Fibroblast of villous mesenchyme (primary cell): ENCODE data around the gene IGF2BP3. TPM values are rescaled to one million over a fixed set of nuclear protein-coding genes. Genes with fewer than 3 reads are reported as not detected.
A peak's percentile ranks its signal among the peaks of the same experiment; 100 is the strongest.

Experiments used
- DNase-seq: peaks from one replicate; pipeline ENCODE4 v3.0.0-alpha.2; 2010; ENCODE audit warnings: low read depth
- H3K4me3 ChIP-seq: 2 replicates; pipeline ENCODE4 v1.5.1; 2011; ENCODE audit warnings: low read depth, mild to moderate bottlenecking, low read length
- total RNA-seq: library from RNA; depleted of rRNA; stranded (reverse); fragments of >200 nt; gene quantifications from 2 replicates; pipeline ENCODE4 v1.2.3, GENCODE V29; 2012
- TF ChIP-seq, protein P1 (sequence below): IDR thresholded peaks from 2 replicates; pipeline ENCODE4 v1.5.1; 2012; ENCODE audit warnings: low read depth, mild to moderate bottlenecking, low read length; ENCODE audit not compliant: insufficient read depth

Gene IGF2BP3
- total RNA-seq, 1 donor: 9.1 TPM

DNA sequence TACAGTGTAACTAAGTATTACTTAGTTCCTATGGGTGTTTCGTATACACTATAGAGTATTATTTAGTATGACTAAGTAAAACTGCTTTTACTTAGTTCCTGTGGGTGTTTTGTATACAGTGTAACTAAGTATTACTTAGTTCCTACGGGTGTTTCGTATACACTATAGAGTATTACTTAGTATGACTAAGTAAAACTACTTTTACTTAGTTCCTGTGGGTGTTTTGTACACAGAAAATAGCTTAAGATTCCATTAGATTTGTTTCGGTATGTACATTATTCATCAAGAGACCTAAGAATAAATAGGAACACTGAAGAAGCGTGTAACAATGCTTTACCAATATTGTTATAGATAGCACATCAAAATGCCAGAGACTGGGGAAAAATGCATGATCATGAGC, 25.0 kb downstream of the IGF2BP3 start:
- H3K4me3 ChIP-seq: no peak overlapping the region
- no peak for DNase-seq
- TF ChIP-seq, protein P1, sequence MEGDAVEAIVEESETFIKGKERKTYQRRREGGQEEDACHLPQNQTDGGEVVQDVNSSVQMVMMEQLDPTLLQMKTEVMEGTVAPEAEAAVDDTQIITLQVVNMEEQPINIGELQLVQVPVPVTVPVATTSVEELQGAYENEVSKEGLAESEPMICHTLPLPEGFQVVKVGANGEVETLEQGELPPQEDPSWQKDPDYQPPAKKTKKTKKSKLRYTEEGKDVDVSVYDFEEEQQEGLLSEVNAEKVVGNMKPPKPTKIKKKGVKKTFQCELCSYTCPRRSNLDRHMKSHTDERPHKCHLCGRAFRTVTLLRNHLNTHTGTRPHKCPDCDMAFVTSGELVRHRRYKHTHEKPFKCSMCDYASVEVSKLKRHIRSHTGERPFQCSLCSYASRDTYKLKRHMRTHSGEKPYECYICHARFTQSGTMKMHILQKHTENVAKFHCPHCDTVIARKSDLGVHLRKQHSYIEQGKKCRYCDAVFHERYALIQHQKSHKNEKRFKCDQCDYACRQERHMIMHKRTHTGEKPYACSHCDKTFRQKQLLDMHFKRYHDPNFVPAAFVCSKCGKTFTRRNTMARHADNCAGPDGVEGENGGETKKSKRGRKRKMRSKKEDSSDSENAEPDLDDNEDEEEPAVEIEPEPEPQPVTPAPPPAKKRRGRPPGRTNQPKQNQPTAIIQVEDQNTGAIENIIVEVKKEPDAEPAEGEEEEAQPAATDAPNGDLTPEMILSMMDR: no peak

GRCh38 chr7:23443974-23444373, 26.3 kb downstream of the IGF2BP3 start:
- no peak overlapping the region for H3K4me3 ChIP-seq
- no peak for DNase-seq
- TF ChIP-seq, protein P1: no peak

DNA sequence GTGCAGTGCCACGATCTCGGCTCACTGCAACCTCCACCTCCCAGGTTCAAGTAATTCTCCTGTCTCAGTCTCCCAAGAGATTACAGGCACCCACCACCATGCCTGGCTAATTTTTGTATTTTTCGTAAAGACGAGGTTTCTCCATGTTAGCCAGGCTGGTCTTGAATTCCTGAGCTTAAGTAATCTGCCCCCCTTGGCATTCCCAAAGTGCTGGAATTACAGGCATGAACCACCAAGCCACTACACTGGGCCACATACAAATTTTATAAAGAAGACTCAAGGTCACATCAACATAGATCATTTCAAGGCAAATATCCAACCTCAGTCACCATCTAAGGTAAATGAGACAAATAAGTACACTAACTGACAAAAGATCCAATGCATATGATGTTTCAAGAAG, 32.1 kb downstream of the IGF2BP3 start:
- H3K4me3 ChIP-seq: no peak overlapping the region
- DNase-seq: no peak
- TF ChIP-seq, protein P1: no peak

- TF ChIP-seq, protein P1: no peak
- no peak overlapping the region for H3K4me3 ChIP-seq
- DNase-seq: no peak
Measured at GRCh38 chr7:23434147-23434917, 36.0 kb downstream of the IGF2BP3 start.

GRCh38 chr7:23431702-23432199, 38.5 kb downstream of the IGF2BP3 start:
- TF ChIP-seq, protein P1: no peak
- H3K4me3 ChIP-seq: no peak overlapping the region
- peak; percentile 16 for DNase-seq

GRCh38 chr7:23430893-23431259, 39.4 kb downstream of the IGF2BP3 start:
- H3K4me3 ChIP-seq: no peak overlapping the region
- TF ChIP-seq, protein P1: no peak
- DNase-seq: no peak
